CD4-positive, alpha-beta T cell (primary cell): ENCODE measurements around the gene GPR180. TPM values are rescaled to one million over a fixed set of nuclear protein-coding genes. Genes with fewer than 3 reads are reported as not detected.
A peak's percentile ranks its signal among the peaks of the same experiment; 100 is the strongest.

Experiments
- ATAC-seq: fragments of 200-7000 bp; cut with Tn5 transposase; one replicate; pipeline ENCODE4 v1.10.0; 2022; ENCODE audit warnings: mild to moderate bottlenecking; ENCODE audit not compliant: poor library complexity
- CTCF ChIA-PET: fragments of 350-600 bp; sonication (Branson Sonifier 250); formaldehyde crosslinking; loops from one replicate; lab custom pipeline; 2021; ENCODE audit warnings: antibody characterized with exemption, inconsistent platforms; lab: Charles Lee
- POLR2A ChIA-PET: fragments of 350-600 bp; sonication (Branson Sonifier 250); formaldehyde crosslinking; loops from one replicate; lab custom pipeline; 2021; ENCODE audit warnings: antibody characterized with exemption, inconsistent platforms; lab: Charles Lee
- DNase-seq, 14 experiments: peaks; one replicate each; pipeline ENCODE4 v3.0.0-alpha.2; 2013 to 2020; ENCODE audit warnings: mixed read lengths in 2 of 14
- H3K27ac ChIP-seq, 2 donors: one replicate each; pipeline versions ENCODE4 v1.5.1 to v1.7.0; 2013; ENCODE audit warnings: low read length in 2 of 2, low read depth in 1 of 2, mild to moderate bottlenecking in 1 of 2
- H3K27me3 ChIP-seq, 2 experiments: 1 replicate in 1 of 2; 2 replicates in 1 of 2; pipeline versions ENCODE4 v1.6.1 to v1.7.0; 2013; ENCODE audit warnings: low read length in 2 of 2, control low read depth in 1 of 2, mild to moderate bottlenecking in 1 of 2, moderate library complexity in 1 of 2; ENCODE audit not compliant: insufficient read depth in 2 of 2, control insufficient read depth in 1 of 2
- H3K36me3 ChIP-seq: one replicate; pipeline ENCODE4 v1.6.1; 2013; ENCODE audit warnings: low read length, control low read depth; ENCODE audit not compliant: insufficient read depth
- H3K4me1 ChIP-seq: one replicate; pipeline ENCODE4 v1.6.1; 2013; ENCODE audit warnings: low read length, control low read depth; ENCODE audit not compliant: insufficient read depth
- H3K4me3 ChIP-seq: one replicate; pipeline ENCODE4 v1.5.1; 2013; ENCODE audit warnings: mild to moderate bottlenecking, low read length, moderate library complexity
- H3K9me3 ChIP-seq, 2 experiments: 1 replicate in 1 of 2; 2 replicates in 1 of 2; pipeline versions ENCODE4 v1.6.1 to v1.7.0; 2013; ENCODE audit warnings: low read length in 2 of 2, mild to moderate bottlenecking in 2 of 2, control low read depth in 1 of 2, moderate library complexity in 1 of 2; ENCODE audit not compliant: control insufficient read depth in 1 of 2, insufficient read depth in 1 of 2
- H3K27ac Mint-ChIP-seq: one replicate; pipeline ENCODE4 v1.8.0; 2020; ENCODE audit warnings: mixed read lengths
- H3K27me3 Mint-ChIP-seq: one replicate; pipeline ENCODE4 v1.8.0; 2021; ENCODE audit warnings: mixed read lengths
- H3K36me3 Mint-ChIP-seq: one replicate; pipeline ENCODE4 v1.8.0; 2021; ENCODE audit warnings: low read depth, mixed read lengths
- H3K4me1 Mint-ChIP-seq: one replicate; pipeline ENCODE4 v1.8.0; 2021; ENCODE audit warnings: low read depth, mixed read lengths
- H3K4me3 Mint-ChIP-seq: one replicate; pipeline ENCODE4 v1.8.0; 2020; ENCODE audit warnings: mild to moderate bottlenecking, mixed read lengths
- H3K9me3 Mint-ChIP-seq: one replicate; pipeline ENCODE4 v1.8.0; 2020; ENCODE audit warnings: mixed read lengths
- intact Hi-C, 2 experiments: fragments of 100-400 bp; cut with DNase I in 1 of 2; cut with micrococcal nuclease in 1 of 2; formaldehyde crosslinking; loops; one replicate each; pipeline versions ENCODE4 v1.15.1 to v1.9.0; 2023 to 2025; cut with DNase I, micrococcal nuclease
- total RNA-seq, 174 experiments: library from RNA in 2 of 174; stranded (reverse) in 2 of 174; gene quantifications; one replicate each; pipeline ENCODE4 v1.2.3 and lab custom pipeline; 2021 to 2026
- TF ChIP-seq, protein P1 (sequence below): fragments of 200-600 bp; IDR thresholded peaks from one replicate; pipeline ENCODE4 v1.8.0; 2022; ENCODE audit warnings: antibody characterized with exemption, mild to moderate bottlenecking

Gene GPR180
- total RNA-seq, 2 experiments from 2014 or later: 0.80 to 0.92 TPM

DNA sequence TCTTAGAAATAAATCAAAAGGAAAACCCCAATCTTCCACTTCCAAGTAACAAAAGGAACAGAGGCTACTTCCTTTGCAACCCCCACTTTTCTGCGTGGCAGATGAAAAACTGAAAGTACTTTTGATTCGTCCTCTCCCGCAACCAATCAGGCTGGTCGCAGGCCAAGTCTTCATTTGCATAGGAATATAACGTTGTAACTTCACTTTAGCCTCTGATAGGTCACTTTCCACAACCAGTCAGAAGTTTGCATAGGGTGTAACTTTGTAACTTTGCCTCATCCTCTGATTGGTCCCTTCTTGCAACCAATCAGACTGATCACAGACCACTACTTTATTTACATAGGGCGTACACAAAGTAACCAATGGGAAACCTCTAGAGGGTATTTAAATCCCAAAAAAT, 42.9 kb upstream of the GPR180 start:
- H3K36me3 Mint-ChIP-seq: no peaks in the 10 kb centered on the region
- peak; percentile 56 for ATAC-seq
- no peaks in the 10 kb centered on the region for H3K9me3 Mint-ChIP-seq
- H3K27me3 Mint-ChIP-seq: no peaks in the 10 kb centered on the region
- peak in 4 of 14 experiments; percentile 23 to 59 (median 44) for DNase-seq
- ChIA-PET CTCF (no interaction called here), POLR2A (no interaction called here)
- no peak overlapping the region for H3K4me3 ChIP-seq
- no peaks in the 10 kb centered on the region for H3K27me3 ChIP-seq
- peaks cover 7% of the 10 kb centered on the region for H3K36me3 ChIP-seq
- H3K9me3 ChIP-seq: no peaks in the 10 kb centered on the region
- H3K4me1 ChIP-seq: peaks cover 7% of the 10 kb centered on the region
- peak overlapping the region; percentile 55 for H3K4me3 Mint-ChIP-seq
- H3K4me1 Mint-ChIP-seq: peaks cover 27% of the 10 kb centered on the region
- H3K27ac Mint-ChIP-seq: peak overlapping the region; percentile 79
- TF ChIP-seq, protein P1, sequence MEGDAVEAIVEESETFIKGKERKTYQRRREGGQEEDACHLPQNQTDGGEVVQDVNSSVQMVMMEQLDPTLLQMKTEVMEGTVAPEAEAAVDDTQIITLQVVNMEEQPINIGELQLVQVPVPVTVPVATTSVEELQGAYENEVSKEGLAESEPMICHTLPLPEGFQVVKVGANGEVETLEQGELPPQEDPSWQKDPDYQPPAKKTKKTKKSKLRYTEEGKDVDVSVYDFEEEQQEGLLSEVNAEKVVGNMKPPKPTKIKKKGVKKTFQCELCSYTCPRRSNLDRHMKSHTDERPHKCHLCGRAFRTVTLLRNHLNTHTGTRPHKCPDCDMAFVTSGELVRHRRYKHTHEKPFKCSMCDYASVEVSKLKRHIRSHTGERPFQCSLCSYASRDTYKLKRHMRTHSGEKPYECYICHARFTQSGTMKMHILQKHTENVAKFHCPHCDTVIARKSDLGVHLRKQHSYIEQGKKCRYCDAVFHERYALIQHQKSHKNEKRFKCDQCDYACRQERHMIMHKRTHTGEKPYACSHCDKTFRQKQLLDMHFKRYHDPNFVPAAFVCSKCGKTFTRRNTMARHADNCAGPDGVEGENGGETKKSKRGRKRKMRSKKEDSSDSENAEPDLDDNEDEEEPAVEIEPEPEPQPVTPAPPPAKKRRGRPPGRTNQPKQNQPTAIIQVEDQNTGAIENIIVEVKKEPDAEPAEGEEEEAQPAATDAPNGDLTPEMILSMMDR: no peak
- intact Hi-C loops: loop anchor here in 1 of 2 experiments (10.0 kb wide), 1 partner anchor 626 kb away; no protein-coding TSS in a partner anchor
- H3K27ac ChIP-seq: no peak overlapping the region

DNA sequence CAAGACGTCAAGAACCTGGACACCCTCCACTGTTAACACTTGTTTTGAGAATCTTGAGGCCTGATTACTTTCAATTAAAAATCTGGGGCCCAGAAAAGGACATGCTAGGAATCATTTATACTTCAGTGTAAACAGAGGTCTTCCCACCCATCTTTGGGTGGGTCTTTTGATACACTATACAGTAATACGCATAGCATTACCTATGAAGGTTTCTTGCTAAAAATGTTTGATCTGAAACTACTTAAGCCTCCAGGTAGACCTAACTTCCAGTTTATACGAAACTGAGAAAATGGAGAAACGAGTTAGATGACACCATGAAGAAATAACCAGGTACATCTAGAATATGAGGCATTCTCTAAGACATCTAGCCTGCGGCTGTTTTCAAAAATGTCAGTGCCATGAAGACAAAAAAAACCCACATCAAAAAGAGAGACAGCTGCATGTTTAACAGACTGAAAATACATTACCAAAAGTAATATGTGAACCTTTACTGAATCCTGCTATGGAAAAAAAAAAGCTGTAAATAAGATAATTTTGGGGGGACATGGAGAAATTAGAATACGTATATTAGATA, 42.3 kb upstream of the GPR180 start:
- peak overlapping the region; percentile 31 for H3K4me3 Mint-ChIP-seq
- DNase-seq (peak in 3 of 14 experiments; percentile 9 to 43 (median 34)), ATAC-seq (peak; percentile 79)
- H3K27ac ChIP-seq: no peak overlapping the region
- TF ChIP-seq, protein P1: no peak
- no peaks in the 10 kb centered on the region for H3K9me3 ChIP-seq
- peaks cover 7% of the 10 kb centered on the region for H3K4me1 ChIP-seq
- H3K27ac Mint-ChIP-seq: peak overlapping the region; percentile 79
- ChIA-PET POLR2A (interaction anchor here (0.7 to 2.4 kb wide), 2 partner anchors 8 to 10 kb away, joined by 3 to 21 read pairs; no protein-coding TSS in a partner anchor), CTCF (no interaction called here)
- no peaks in the 10 kb centered on the region for H3K36me3 Mint-ChIP-seq
- no peaks in the 10 kb centered on the region for H3K9me3 Mint-ChIP-seq
- no peaks in the 10 kb centered on the region for H3K27me3 Mint-ChIP-seq
- no peaks in the 10 kb centered on the region for H3K27me3 ChIP-seq
- peaks cover 27% of the 10 kb centered on the region for H3K4me1 Mint-ChIP-seq
- peaks cover 7% of the 10 kb centered on the region for H3K36me3 ChIP-seq
- intact Hi-C loops: loop anchor here in 1 of 2 experiments (10.0 kb wide), 1 partner anchor 625 kb away; no protein-coding TSS in a partner anchor
- no peak overlapping the region for H3K4me3 ChIP-seq

DNA sequence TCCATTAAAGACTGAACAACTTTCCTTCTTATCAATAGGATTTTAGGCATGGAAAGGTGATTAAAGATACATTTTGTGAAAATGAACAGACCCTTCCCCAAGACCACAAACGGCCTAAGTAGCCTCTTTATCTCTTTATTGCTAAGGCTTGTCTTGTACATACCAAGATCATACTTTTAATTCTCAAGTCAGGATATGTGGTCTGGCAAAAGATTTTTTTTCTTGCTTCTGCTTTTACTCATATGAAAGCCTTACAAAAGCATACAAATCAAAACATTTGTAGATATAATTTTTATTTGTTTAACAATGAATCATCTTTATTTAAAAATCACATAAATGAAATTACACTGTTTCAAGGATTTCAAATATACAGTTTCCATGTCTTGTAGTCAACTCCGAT, 41.5 kb upstream of the GPR180 start:
- H3K27me3 ChIP-seq: no peaks in the 10 kb centered on the region
- CTCF ChIA-PET: no interaction called here
- Mint-ChIP-seq H3K27ac (peak overlapping the region; percentile 79), H3K4me1 (peaks cover 27% of the 10 kb centered on the region), H3K36me3 (no peaks in the 10 kb centered on the region), H3K27me3 (no peaks in the 10 kb centered on the region), H3K9me3 (no peaks in the 10 kb centered on the region), H3K4me3 (no peak overlapping the region)
- TF ChIP-seq, protein P1: no peak
- peaks cover 7% of the 10 kb centered on the region for H3K36me3 ChIP-seq
- H3K9me3 ChIP-seq: no peaks in the 10 kb centered on the region
- ATAC-seq (no peak), DNase-seq (no peak)
- intact Hi-C loops: no loop called here
- H3K27ac ChIP-seq: no peak overlapping the region
- POLR2A ChIA-PET: interaction anchor here (2.4 kb wide), 1 partner anchor 11 kb away, joined by 21 read pairs; no protein-coding TSS in a partner anchor
- H3K4me3 ChIP-seq: no peak overlapping the region
- H3K4me1 ChIP-seq: peaks cover 7% of the 10 kb centered on the region
